Skeletal muscle satellite cell (primary cell): ENCODE results near the gene RAB1A.
"Not testable (repeated sequence)": the region's sequence is repeated elsewhere in the genome, so short reads cannot be mapped to it uniquely, and the experiment has no call there.

Source experiments
- H3K27me3 ChIP-seq: 2 replicates; pipeline ENCODE4 v1.7.0; 2013; ENCODE audit warnings: low read length; ENCODE audit not compliant: control insufficient read depth, insufficient read depth
- H3K36me3 ChIP-seq: 2 replicates; pipeline ENCODE4 v1.7.0; 2013; ENCODE audit warnings: mild to moderate bottlenecking, control low read depth, low read length; ENCODE audit not compliant: insufficient read depth
- H3K4me1 ChIP-seq: 2 replicates; pipeline ENCODE4 v1.7.0; 2013; ENCODE audit warnings: low read length; ENCODE audit not compliant: control insufficient read depth, insufficient read depth
- H3K4me2 ChIP-seq: 2 replicates; pipeline ENCODE4 v1.7.0; 2013; ENCODE audit warnings: mild to moderate bottlenecking, low read length
- H3K4me3 ChIP-seq: 2 replicates; pipeline ENCODE4 v1.7.0; 2013; ENCODE audit warnings: low read length
- H3K9ac ChIP-seq: 2 replicates; pipeline ENCODE4 v1.7.0; 2013; ENCODE audit warnings: mild to moderate bottlenecking, low read depth, low read length, moderate library complexity
- H3K9me3 ChIP-seq: replicated peaks from 2 replicates; pipeline ENCODE4 v1.7.0; 2013; ENCODE audit warnings: mild to moderate bottlenecking, control low read depth, low read length

The RAB1A gene

DNA sequence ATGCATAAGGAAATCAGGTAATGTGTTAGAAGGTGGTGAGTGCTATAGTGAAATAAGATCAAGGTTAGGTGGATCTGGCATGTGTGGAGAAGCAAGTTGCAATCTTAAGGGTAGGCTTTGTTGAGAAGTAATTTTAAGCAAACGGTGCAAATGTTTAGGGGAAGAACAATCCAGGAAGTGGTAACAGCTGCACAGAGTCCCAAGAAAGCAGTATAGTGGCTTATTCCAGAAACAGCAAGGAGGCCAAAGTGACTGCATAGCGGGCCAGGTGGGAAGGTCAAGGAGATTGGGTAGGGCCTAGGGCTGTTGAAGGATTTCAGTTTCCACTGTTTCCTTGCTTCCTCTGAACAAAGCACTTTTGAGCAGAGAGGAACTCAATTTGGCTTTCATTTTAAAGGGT is 30.0 kb upstream of the RAB1A start:
- Histone ChIP-seq H3K27me3 (no peaks in the 10 kb centered on the region), H3K4me1 (no peaks in the 10 kb centered on the region), H3K4me3 (no peak overlapping the region), H3K9me3 (no peaks in the 10 kb centered on the region), H3K9ac (no peak overlapping the region), H3K36me3 (no peaks in the 10 kb centered on the region), H3K4me2 (no peak overlapping the region)

DNA sequence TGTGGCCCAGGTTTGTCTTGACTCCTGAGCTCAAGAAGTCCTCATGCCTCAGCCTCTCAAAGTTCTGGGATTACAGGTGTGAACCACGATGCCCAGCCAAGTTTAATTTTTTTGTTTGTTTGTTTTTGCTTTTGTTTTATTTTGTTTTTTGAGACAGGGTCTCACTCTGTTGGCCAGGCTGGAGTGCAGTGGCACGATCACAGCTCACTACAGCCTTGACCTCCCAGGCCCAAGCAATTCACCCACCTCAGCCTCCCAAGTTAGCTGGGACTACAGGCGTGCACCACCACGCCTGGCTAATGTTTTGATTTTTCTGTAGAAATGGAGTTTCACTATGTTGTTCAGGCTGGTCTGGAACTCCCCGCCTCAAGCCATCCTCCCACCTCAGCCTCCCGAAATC is 29.4 kb upstream of the RAB1A start:
- Histone ChIP-seq H3K36me3 (no peaks in the 10 kb centered on the region), H3K4me3 (no peak overlapping the region), H3K4me2 (no peak overlapping the region), H3K9me3 (no peaks in the 10 kb centered on the region), H3K9ac (no peak overlapping the region), H3K27me3 (no peaks in the 10 kb centered on the region), H3K4me1 (no peaks in the 10 kb centered on the region)

DNA sequence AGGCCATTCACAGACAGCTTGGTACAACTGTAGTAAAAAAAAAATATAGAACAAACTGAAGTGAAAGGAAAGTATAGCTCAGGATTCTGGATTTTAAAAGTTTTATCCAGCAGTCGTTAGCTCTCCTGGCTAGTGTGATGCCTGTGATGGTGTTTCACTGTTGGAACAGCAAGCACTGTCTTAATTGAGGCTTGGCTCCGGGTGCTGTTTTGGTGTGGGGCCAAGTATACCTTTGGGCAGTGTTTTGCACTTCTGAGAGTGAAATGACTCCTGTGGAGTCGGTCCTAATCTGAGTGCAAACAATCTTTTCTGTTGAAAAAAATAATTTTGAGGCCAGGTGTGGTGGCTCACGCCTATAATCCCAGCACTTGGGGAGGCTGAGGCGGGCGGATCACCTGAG is 28.7 kb upstream of the RAB1A start:
- H3K36me3 ChIP-seq: no peaks in the 10 kb centered on the region
- no peak overlapping the region for H3K4me3 ChIP-seq

DNA sequence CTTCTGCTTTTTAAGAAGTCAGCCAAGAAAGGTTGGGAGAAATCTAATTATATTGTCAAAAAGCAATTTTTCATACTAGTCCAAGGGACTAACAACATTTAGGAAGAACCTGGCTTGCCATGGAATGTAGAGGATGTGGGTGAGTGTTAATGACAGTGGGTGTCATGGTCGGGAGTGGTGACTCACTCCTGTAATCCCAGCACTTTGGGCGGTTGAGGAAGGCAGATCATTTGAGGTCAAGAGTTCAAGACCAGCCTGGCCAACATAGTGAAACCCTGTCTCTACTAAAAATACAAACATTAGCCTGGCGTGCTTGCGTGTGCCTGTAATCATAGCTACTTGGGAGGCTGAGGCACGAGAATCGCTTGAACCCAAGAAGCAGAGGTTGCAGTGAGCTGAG is 27.9 kb upstream of the RAB1A start:
- not testable (repeated sequence) for H3K4me1 ChIP-seq

More for the DNA sequence above, 28.7 kb upstream of the RAB1A start:
- H3K27me3 ChIP-seq: no peaks in the 10 kb centered on the region
- no peaks in the 10 kb centered on the region for H3K9me3 ChIP-seq
- no peak overlapping the region for H3K9ac ChIP-seq
- H3K4me2 ChIP-seq: no peak overlapping the region
- H3K4me1 ChIP-seq: no peaks in the 10 kb centered on the region

DNA sequence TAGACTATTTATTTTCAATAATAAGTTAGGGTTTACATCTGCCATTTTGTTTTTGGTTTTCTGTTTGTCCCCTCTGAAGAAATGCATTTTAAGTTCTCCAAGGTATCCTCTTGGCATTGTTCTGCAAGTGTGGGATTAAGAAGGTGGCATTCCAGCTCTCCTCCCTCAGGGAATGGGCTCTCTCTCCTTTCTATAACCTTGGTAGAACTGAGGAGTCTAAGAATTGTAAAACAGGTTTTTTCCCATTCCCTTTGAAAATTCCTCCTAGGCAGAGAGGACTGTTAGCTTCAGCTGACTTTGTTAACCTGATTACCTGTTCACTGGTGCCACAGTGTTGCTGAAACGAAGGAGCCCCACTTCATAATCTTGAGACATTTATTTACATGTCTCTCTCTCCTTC is 26.1 kb upstream of the RAB1A start:
- Histone ChIP-seq H3K4me3 (no peak overlapping the region), H3K9ac (no peak overlapping the region), H3K36me3 (no peaks in the 10 kb centered on the region), H3K4me1 (no peaks in the 10 kb centered on the region), H3K9me3 (no peaks in the 10 kb centered on the region), H3K4me2 (no peak overlapping the region), H3K27me3 (no peaks in the 10 kb centered on the region)

More for the DNA sequence above, 27.9 kb upstream of the RAB1A start:
- not testable (repeated sequence) for H3K4me3 ChIP-seq, H3K4me2 ChIP-seq, H3K9ac ChIP-seq, H3K36me3 ChIP-seq, H3K27me3 ChIP-seq, H3K9me3 ChIP-seq

DNA sequence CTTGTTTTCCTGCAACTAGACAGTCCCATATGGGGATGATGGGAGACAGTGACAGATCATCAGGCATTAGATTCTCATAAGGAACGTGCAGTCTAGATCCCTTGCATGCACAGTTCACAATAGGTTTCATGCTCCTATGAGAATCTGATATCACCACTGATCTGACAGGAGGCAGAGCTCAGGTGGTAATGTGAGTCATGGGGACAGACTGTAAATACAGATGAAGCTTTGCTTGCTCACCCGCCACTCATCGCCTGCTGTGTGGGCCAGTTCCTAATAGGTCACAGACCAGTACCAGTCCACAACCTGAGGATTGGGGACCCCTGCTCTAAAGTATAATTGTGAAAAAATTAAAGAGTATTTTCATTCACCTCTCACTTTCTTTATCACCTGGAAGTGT is 23.6 kb upstream of the RAB1A start:
- no peak overlapping the region for H3K4me2 ChIP-seq
- no peak overlapping the region for H3K9ac ChIP-seq
- no peaks in the 10 kb centered on the region for H3K27me3 ChIP-seq
- H3K4me3 ChIP-seq: no peak overlapping the region
- H3K9me3 ChIP-seq: no peaks in the 10 kb centered on the region
- H3K36me3 ChIP-seq: no peaks in the 10 kb centered on the region
- no peaks in the 10 kb centered on the region for H3K4me1 ChIP-seq

DNA sequence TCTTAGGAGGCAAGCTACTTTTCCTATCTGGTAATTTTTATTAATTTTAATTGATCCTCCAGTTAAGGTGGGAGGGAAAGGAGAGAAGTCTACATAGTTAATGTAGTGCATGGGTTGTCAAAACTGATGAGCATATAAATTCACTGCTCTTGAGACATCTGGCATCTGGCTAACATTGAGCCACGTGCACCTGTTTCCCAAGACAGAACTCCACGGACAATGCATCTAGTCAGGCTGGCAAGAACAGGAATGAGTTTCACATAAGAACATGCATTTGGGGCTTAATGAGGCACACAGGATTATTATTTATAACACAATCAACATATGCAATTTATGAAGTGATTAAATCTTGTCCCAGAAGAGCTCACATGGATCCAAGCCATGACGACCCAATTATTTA is 16.2 kb upstream of the RAB1A start:
- H3K4me2 ChIP-seq: no peak overlapping the region
- no peak overlapping the region for H3K9ac ChIP-seq
- H3K4me3 ChIP-seq: no peak overlapping the region
- H3K9me3 ChIP-seq: no peaks in the 10 kb centered on the region
- no peaks in the 10 kb centered on the region for H3K36me3 ChIP-seq
- H3K27me3 ChIP-seq: peaks cover 14% of the 10 kb centered on the region
- no peaks in the 10 kb centered on the region for H3K4me1 ChIP-seq

DNA sequence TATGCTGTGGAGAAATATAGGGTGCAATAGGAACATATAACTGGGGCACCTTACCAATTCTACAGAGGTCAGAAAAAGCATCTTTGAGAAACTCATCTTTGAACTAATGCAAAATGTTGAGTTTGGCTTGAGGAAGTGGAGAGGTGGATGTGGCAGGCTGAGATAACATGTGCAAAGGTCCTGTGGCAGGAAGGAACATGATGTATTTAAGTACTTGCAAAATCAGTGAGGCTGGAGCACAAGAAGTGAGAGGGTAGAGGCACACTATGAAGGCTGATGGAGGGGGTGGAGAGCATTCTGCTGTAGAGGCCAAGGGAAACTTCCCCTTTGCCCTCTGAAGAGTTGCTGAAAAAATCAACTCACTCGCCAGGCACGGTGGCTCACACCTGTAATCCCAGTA is 14.7 kb upstream of the RAB1A start:
- Histone ChIP-seq H3K36me3 (no peaks in the 10 kb centered on the region), H3K9me3 (no peaks in the 10 kb centered on the region), H3K4me1 (no peaks in the 10 kb centered on the region), H3K4me3 (no peak overlapping the region), H3K9ac (no peak overlapping the region), H3K4me2 (no peak overlapping the region), H3K27me3 (peaks cover 20% of the 10 kb centered on the region)

DNA sequence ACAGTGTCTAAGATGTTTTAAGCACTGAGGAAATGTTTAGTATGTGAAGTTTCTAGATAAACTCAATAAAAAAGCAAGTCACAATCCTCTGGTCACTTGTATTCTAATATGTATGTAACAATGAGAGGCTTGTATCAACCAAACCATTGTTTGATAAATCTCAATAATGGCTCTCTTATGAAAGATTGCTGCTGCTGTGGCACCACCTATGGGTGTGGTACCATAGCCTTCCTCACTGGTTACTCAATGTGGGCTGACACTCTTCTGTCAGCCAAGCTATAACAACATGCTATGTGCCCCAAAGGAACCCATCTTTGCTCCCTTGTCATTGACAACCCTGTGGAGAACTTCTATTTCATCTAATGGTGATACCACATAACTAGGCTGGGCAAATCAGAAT is 12.6 kb upstream of the RAB1A start:
- H3K27me3 ChIP-seq: peaks cover 18% of the 10 kb centered on the region
- no peak overlapping the region for H3K4me2 ChIP-seq
- H3K4me3 ChIP-seq: no peak overlapping the region
- no peaks in the 10 kb centered on the region for H3K9me3 ChIP-seq
- H3K4me1 ChIP-seq: no peaks in the 10 kb centered on the region
- no peaks in the 10 kb centered on the region for H3K36me3 ChIP-seq
- no peak overlapping the region for H3K9ac ChIP-seq

DNA sequence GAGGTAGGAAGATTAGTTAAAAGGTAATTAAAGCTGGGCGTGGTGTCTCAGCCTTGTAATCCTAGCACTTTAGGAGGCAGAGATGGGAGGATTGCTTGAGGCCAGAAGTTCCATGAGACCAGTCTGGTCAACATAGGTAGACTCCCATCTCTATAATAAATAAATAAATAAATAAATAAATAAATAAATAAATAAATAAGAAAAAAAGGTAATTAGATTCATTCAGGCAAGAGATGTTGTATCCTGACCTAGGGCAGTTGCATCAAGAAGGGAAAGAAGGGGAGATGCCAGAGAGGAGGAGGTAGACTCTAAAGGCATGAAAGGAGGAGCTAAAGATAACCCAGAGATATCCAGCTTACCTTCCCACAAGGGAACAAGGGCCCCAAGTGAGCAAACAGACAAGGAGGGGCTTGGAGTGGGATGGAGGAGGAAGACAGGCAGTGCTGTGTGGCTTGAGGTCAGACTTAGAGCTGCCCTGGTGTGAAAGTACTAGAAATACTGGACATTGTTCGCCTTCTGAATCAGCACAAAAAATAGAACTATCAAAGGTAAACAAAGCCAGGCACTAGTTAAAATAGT is 7.4 kb upstream of the RAB1A start:
- H3K4me2 ChIP-seq: no peak overlapping the region
- H3K4me3 ChIP-seq: no peak overlapping the region
- no peaks in the 10 kb centered on the region for H3K4me1 ChIP-seq
- H3K9me3 ChIP-seq: no peaks in the 10 kb centered on the region
- no peaks in the 10 kb centered on the region for H3K36me3 ChIP-seq
- H3K27me3 ChIP-seq: peaks cover 7% of the 10 kb centered on the region
- no peak overlapping the region for H3K9ac ChIP-seq

DNA sequence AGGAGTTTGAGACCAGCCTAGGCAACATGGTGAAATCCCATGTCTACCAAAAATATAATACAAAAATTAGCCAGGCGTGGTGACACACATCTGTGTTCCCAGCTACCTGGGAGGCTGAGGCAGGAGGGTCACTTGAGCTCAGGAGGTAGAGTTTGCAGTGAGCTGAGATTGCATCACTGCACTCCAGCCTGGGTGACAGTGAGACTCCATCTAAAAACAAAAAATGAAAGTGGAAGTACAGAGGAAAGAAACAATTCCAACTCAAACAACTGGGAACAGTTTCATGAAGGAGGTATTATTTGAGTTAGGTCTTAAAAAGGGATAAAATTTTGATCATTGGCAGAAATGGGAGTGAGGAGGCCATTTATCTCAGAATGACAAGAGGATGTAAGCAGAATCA is 6.3 kb upstream of the RAB1A start:
- Histone ChIP-seq H3K4me2 (no peak overlapping the region), H3K9me3 (no peaks in the 10 kb centered on the region), H3K27me3 (peaks cover 7% of the 10 kb centered on the region), H3K4me1 (no peaks in the 10 kb centered on the region), H3K36me3 (no peaks in the 10 kb centered on the region), H3K4me3 (no peak overlapping the region), H3K9ac (no peak overlapping the region)

DNA sequence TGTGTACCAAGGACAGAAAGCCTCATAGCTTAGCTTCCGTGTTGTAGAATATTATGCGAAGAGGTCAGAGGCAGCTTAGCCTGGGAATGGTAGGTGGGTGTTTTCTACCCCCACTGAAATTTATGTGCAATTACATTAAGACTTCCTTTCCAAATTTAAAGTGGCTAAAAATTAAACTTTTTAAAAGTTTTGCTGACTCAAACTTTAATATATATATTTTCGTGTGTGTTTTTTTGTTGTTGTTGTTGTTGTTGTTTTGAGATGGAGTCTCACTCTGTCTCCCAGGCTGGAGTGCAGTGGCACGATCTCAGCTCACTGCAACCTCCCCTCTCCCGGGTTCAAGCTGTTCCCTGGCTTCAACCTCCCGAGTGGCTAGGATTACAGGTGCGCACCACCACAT is 4.3 kb upstream of the RAB1A start:
- H3K36me3 ChIP-seq: no peaks in the 10 kb centered on the region
- peaks cover 5% of the 10 kb centered on the region for H3K4me1 ChIP-seq
- no peaks in the 10 kb centered on the region for H3K9me3 ChIP-seq
- H3K9ac ChIP-seq: no peak overlapping the region
- no peak overlapping the region for H3K4me2 ChIP-seq
- no peak overlapping the region for H3K4me3 ChIP-seq
- no peaks in the 10 kb centered on the region for H3K27me3 ChIP-seq
